Astrocyte (in vitro differentiated cells and primary cell): ENCODE data around the gene GNAQ.

ENCODE experiments used
- EZH2 ChIP-seq: IDR thresholded peaks from 2 replicates; pipeline ENCODE4 v1.6.1; 2012; ENCODE audit warnings: mild to moderate bottlenecking, low read length, inconsistent platforms; ENCODE audit not compliant: insufficient read depth
- TF ChIP-seq, protein P1 (sequence below): IDR thresholded peaks from 2 replicates; pipeline ENCODE4 v1.5.1; 2011; ENCODE audit warnings: low read depth, mild to moderate bottlenecking, inconsistent platforms, low read length, moderate library complexity; ENCODE audit not compliant: insufficient read depth

DNA sequence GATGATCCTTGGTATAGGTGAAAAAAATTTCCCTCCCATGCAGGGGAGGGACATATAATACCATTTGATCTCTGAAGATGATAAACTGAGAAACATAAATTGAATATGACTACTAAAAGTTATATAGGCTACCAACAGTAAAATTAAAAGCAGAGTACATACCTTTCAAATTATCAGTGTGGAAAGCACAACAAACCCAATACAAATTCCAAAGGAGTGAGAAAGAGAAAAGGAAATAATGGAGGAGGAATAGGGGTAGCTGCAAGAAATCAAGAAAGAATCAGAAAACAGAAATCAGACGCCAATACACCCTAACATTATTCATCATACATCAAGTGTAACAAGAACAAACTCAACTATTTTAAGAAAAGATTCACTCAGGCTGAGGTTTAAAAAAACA, 17.7 kb downstream of the GNAQ start:
- TF ChIP-seq, protein P1, sequence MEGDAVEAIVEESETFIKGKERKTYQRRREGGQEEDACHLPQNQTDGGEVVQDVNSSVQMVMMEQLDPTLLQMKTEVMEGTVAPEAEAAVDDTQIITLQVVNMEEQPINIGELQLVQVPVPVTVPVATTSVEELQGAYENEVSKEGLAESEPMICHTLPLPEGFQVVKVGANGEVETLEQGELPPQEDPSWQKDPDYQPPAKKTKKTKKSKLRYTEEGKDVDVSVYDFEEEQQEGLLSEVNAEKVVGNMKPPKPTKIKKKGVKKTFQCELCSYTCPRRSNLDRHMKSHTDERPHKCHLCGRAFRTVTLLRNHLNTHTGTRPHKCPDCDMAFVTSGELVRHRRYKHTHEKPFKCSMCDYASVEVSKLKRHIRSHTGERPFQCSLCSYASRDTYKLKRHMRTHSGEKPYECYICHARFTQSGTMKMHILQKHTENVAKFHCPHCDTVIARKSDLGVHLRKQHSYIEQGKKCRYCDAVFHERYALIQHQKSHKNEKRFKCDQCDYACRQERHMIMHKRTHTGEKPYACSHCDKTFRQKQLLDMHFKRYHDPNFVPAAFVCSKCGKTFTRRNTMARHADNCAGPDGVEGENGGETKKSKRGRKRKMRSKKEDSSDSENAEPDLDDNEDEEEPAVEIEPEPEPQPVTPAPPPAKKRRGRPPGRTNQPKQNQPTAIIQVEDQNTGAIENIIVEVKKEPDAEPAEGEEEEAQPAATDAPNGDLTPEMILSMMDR: no peak
- TF ChIP-seq EZH2: no peak
